Loucy (cell line): ENCODE data around the gene SYT13.

Source experiments
- H2AFZ ChIP-seq: fragments of 200-600 bp; sonication (generic); 2 replicates; pipeline ENCODE4 v1.6.0; 2016; ENCODE audit warnings: antibody characterized with exemption, mild to moderate bottlenecking, low read length, moderate library complexity
- H3F3A ChIP-seq: fragments of 200-600 bp; 2 replicates; pipeline ENCODE4 v1.6.0; 2016; ENCODE audit warnings: antibody characterized with exemption, low read depth, mild to moderate bottlenecking
- H3K27me3 ChIP-seq: fragments of 200-600 bp; sonication (generic); 2 replicates; pipeline ENCODE4 v1.6.1; 2014; ENCODE audit warnings: low read length, mild to moderate bottlenecking; ENCODE audit not compliant: insufficient read depth, poor library complexity, severe bottlenecking
- H3K36me3 ChIP-seq: fragments of 200-600 bp; sonication (generic); 2 replicates; pipeline ENCODE4 v1.6.1; 2016; ENCODE audit warnings: low read length; ENCODE audit not compliant: insufficient read depth
- H3K4me1 ChIP-seq: fragments of 200-600 bp; sonication (generic); 2 replicates; pipeline ENCODE4 v1.5.1; 2014; ENCODE audit warnings: low read length, mild to moderate bottlenecking; ENCODE audit not compliant: insufficient read depth, poor library complexity, severe bottlenecking
- H3K4me2 ChIP-seq: fragments of 200-600 bp; sonication (generic); 2 replicates; pipeline ENCODE4 v1.6.0; 2014; ENCODE audit warnings: antibody characterized with exemption, low read length, low read depth, mild to moderate bottlenecking; ENCODE audit not compliant: poor library complexity, severe bottlenecking
- H3K4me3 ChIP-seq: fragments of 200-600 bp; sonication (generic); 2 replicates; pipeline ENCODE4 v1.5.1; 2014; ENCODE audit warnings: low read length, mild to moderate bottlenecking, mixed read lengths; ENCODE audit not compliant: poor library complexity, severe bottlenecking
- H3K79me2 ChIP-seq: fragments of 200-600 bp; sonication (generic); 2 replicates; pipeline ENCODE4 v1.6.1; 2014; ENCODE audit warnings: low read length; ENCODE audit not compliant: insufficient read depth
- H3K9ac ChIP-seq: fragments of 200-600 bp; sonication (generic); 2 replicates; pipeline ENCODE4 v1.6.0; 2014; ENCODE audit warnings: mild to moderate bottlenecking, low read depth, low read length, moderate library complexity; ENCODE audit not compliant: poor library complexity, severe bottlenecking
- H3K9me2 ChIP-seq: fragments of 200-600 bp; sonication (generic); replicated peaks from 2 replicates; pipeline ENCODE4 v1.6.1; 2016; ENCODE audit warnings: low read depth, low read length, mixed read lengths
- H3K9me3 ChIP-seq: fragments of 200-600 bp; sonication (generic); 2 replicates; pipeline ENCODE4 v1.6.1; 2014; ENCODE audit warnings: mild to moderate bottlenecking, antibody characterized with exemption, low read length, low read depth; ENCODE audit not compliant: insufficient read depth
- H4K20me1 ChIP-seq: fragments of 200-600 bp; sonication (generic); 2 replicates; pipeline ENCODE4 v1.6.0; 2014; ENCODE audit warnings: antibody characterized with exemption, low read length, mild to moderate bottlenecking; ENCODE audit not compliant: insufficient read depth, poor library complexity, severe bottlenecking
- CTCF ChIP-seq: fragments of 200-600 bp; sonication (generic); conservative IDR thresholded peaks from 2 replicates; pipeline ENCODE4 v1.5.1; 2014; ENCODE audit warnings: mild to moderate bottlenecking, antibody characterized with exemption, low read length
- EZH2phosphoT487 ChIP-seq: fragments of 200-600 bp; IDR thresholded peaks from 2 replicates; pipeline ENCODE4 v1.6.1; 2018; ENCODE audit warnings: antibody characterized with exemption, mild to moderate bottlenecking, moderate library complexity, borderline replicate concordance

The SYT13 gene

GRCh38 chr11:45331839-45332238 lies 45.7 kb upstream of the SYT13 start:
- Histone ChIP-seq H3K9ac (no peak overlapping the region), H3F3A (no peaks in the 10 kb centered on the region), H2AFZ (no peak overlapping the region), H4K20me1 (no peaks in the 10 kb centered on the region), H3K4me1 (peaks cover 6% of the 10 kb centered on the region), H3K4me3 (no peak overlapping the region), H3K9me2 (no peaks in the 10 kb centered on the region), H3K36me3 (no peaks in the 10 kb centered on the region), H3K27me3 (no peaks in the 10 kb centered on the region), H3K79me2 (no peaks in the 10 kb centered on the region), H3K9me3 (no peaks in the 10 kb centered on the region), H3K4me2 (no peak overlapping the region)
- TF ChIP-seq CTCF (no peak), EZH2phosphoT487 (no peak)

GRCh38 chr11:45328726-45329125 lies 42.6 kb upstream of the SYT13 start:
- Histone ChIP-seq H3K79me2 (no peaks in the 10 kb centered on the region), H3F3A (no peaks in the 10 kb centered on the region), H4K20me1 (no peaks in the 10 kb centered on the region), H3K4me3 (no peak overlapping the region), H3K9me2 (no peaks in the 10 kb centered on the region), H3K4me2 (no peak overlapping the region), H3K36me3 (no peaks in the 10 kb centered on the region), H2AFZ (no peak overlapping the region), H3K4me1 (no peaks in the 10 kb centered on the region), H3K27me3 (no peaks in the 10 kb centered on the region), H3K9ac (no peak overlapping the region), H3K9me3 (no peaks in the 10 kb centered on the region)
- TF ChIP-seq CTCF, result no peak
- TF ChIP-seq EZH2phosphoT487, result no peak

- no peak overlapping the region for H3K4me2 ChIP-seq
- no peaks in the 10 kb centered on the region for H3K79me2 ChIP-seq
- H3K4me3 ChIP-seq, result no peak overlapping the region
- no peaks in the 10 kb centered on the region for H3K27me3 ChIP-seq
- no peaks in the 10 kb centered on the region for H3K4me1 ChIP-seq
- H3F3A ChIP-seq, result no peaks in the 10 kb centered on the region
- no peaks in the 10 kb centered on the region for H3K9me2 ChIP-seq
- no peaks in the 10 kb centered on the region for H4K20me1 ChIP-seq
- H3K9me3 ChIP-seq, result no peaks in the 10 kb centered on the region
- no peaks in the 10 kb centered on the region for H3K36me3 ChIP-seq
- no peak for TF ChIP-seq CTCF
- no peak for TF ChIP-seq EZH2phosphoT487
- H2AFZ ChIP-seq, result no peak overlapping the region
- H3K9ac ChIP-seq, result no peak overlapping the region
These were observed 38.3 kb upstream of the SYT13 start for GRCh38 chr11:45324459-45324858.
